ENCODE results near the gene DAPK1. TPM values are rescaled to one million over a fixed set of nuclear protein-coding genes. Genes with fewer than 3 reads are reported as not detected.

The DAPK1 gene
- total RNA-seq (2014; rRNA removed; shearing (Covaris generic)): 17.7 and 25.5 TPM in 2 replicates

DNA sequence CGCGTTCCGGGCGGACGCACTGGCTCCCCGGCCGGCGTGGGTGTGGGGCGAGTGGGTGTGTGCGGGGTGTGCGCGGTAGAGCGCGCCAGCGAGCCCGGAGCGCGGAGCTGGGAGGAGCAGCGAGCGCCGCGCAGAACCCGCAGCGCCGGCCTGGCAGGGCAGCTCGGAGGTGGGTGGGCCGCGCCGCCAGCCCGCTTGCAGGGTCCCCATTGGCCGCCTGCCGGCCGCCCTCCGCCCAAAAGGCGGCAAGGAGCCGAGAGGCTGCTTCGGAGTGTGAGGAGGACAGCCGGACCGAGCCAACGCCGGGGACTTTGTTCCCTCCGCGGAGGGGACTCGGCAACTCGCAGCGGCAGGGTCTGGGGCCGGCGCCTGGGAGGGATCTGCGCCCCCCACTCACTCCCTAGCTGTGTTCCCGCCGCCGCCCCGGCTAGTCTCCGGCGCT lies at the start of gene DAPK1:
TSS of gene DAPK1 (plus strand) at position 264 of the 442 bp plus-strand sequence. CDS start 1,211 bp downstream, outside the sequence.
- DNase-seq (ENCODE audit: low spot score): peak; percentile 31

- DNase-seq (ENCODE audit: low spot score): no peak
These were observed 46.5 kb upstream of the DAPK1 start for GRCh38 chr9:87451149-87451548.

DNA sequence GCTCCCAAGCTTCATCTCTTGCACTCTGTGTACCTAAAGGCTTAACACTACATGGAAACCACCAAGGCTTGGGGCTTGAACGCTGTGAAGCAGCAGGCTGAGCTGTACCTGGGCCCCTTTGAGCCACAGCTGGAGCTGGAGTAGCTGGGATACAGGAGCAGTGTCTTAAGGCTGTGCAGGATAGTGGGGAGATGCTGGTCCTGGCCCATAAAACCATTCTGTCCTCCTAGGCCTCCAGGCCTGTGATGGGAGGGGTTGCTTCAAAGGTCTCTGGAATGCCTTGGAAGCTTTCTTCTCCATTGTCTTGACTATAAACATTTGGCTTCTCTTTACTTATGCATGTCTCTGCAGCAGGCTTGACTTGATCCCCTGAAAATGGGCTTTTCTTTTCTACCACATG lies 42.3 kb upstream of the DAPK1 start:
- no peak for DNase-seq (ENCODE audit: low spot score)

GRCh38 chr9:87461256-87461655 lies 36.4 kb upstream of the DAPK1 start:
- no peak for DNase-seq (ENCODE audit: low spot score)

DNA sequence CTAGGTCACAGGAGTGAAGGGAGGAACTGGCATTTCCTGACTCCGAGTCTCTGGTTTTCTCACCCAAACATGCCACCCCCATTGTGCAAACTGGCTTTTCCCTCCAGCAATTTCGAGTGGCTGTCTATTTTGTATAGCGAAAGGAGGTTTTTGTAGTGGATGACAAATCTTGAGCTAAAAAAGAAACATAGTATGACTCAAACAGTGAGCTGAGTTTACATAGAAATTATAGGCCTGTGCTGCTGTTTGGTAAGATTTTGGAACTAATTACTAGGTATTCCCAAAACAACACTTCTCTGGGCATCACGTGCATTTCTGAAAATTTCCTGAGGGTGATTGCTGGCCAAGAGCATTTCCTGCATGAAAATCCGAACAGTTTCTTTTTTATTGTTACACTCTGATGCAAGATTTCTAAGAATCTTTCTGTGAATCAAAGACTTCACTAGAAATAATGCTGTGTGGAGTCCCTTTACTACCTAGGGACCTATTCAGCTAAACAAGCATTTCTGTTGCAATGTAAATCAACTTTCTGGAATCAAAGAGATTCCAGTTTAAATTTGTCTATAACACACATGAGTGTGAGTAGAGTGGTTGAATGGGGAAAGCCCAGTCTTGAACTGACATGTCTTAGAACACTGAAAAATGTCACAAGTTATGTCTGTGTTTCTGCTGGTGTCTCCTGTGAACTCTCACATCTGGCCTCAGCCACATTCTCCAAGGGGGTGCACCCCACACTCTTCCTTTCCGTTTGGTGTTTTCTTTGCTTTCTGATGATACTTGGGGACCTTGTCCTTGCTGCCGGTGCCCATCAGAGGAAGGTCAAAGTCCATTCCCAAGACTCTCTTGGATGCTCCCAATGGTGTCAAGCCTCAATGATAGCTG lies 33.3 kb upstream of the DAPK1 start:
- DNase-seq (ENCODE audit: low spot score): peak; percentile 50

DNA sequence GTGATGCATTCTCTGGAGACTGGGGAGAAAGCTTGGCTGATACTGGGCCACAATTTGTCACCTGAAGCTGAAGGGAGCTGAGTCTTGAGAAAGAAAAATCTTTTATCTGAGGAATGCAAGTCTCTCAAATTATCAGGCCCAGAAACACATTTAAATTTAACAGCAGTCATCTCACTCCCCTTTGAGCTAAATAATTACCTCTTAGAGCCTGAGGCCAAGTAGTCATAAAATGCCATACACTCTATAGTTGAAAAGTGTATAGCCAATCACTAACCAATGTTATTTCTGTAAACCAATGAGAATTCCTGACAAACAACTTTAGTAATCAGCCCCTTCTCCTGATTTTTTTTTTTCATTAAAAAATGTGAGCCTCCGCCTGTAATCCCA lies 32.7 kb upstream of the DAPK1 start:
- no peak for DNase-seq (ENCODE audit: low spot score)

DNA sequence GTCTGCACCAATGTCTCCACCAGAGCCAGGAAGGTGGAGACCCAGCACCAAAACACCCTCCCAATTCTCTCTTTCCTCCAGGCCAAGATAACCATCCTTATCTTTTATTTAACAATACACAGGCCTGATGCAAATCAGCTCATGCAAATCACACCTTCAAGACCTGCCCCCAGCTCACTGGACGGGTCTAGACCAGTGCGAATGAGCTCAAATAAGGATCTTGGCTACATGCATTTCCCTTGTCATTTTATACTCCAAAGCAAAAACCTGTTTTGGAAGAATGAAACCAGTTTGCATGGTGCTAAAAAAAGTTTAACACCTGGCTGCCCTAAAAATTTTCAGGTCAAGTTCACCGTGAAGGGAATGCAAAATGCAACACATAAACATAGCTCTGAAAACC lies 31.9 kb upstream of the DAPK1 start:
- DNase-seq (ENCODE audit: low spot score): no peak

DNA sequence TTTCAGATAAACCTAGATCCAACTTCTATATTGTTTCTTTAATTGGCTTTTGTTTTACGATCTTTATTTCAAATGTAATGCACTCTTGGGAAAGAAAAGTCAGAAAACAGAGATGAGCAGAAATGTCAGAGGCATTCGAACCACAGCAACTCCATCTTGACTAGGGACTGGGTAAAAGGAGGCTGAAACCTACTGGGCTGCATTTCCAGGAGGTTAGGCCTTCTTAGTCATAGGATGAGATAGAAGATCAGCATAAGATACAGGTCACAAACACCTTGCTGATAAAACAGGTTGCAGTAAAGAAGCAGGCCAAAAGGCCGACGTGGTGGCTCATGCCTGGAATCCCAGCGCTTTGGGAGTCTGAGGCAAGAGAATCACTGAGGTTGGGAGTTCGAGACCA lies 30.5 kb upstream of the DAPK1 start:
- DNase-seq (ENCODE audit: low spot score): no peak

DNA sequence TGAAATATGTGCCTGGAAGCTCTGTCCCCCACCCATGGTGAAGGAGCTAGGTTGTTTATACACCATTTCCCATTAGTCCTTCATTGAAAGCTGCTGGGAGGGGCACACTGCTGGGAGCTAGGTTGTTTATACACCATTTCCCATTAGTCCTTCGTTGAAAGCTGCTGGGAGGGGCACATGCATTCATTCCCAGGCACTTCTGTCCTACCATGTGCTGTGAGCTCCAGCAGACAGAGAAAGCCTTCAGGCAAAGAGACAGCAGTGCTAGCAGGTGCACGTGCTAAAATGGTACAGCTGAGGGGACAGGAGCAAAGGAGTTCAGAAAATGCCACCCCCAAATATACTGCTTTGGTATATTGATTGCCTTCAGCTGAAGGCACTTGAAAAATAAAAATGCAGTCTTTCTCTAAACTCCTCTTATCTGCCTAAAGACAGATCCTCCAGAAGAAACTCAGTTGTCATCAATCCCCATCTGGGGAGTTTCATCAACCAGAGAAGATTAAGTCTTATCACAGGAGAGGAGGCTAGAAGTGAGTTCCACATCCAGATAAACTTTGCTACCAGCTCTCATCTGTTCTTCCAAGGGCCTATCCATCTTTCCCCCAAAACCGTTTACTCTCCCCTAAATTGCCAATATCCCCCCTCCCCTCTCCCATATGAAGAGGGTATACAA lies 27.7 kb upstream of the DAPK1 start:
- no peak for DNase-seq (ENCODE audit: low spot score)

DNA sequence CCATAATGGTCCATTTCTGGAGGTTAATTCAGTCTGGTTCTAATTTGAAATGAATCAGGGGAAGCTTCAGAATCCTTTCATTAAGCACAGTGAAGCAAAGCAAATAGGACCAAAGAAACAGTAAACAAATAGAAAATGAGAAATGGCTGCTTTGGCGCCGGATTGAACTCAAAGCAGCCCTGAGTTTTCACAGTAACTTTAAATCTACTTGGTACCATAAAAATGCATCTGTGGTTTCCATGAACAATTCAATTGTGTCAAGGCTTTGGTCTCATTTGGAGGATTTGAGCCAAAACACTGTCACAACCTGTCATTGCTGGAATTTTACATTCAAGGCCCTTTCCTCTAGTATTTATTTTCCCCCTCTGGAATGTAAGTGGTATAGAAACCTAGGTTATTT lies 25.9 kb upstream of the DAPK1 start:
- DNase-seq (ENCODE audit: low spot score): no peak

- DNase-seq (ENCODE audit: low spot score): no peak
These were observed 22.2 kb upstream of the DAPK1 start for GRCh38 chr9:87475463-87475862.

DNA sequence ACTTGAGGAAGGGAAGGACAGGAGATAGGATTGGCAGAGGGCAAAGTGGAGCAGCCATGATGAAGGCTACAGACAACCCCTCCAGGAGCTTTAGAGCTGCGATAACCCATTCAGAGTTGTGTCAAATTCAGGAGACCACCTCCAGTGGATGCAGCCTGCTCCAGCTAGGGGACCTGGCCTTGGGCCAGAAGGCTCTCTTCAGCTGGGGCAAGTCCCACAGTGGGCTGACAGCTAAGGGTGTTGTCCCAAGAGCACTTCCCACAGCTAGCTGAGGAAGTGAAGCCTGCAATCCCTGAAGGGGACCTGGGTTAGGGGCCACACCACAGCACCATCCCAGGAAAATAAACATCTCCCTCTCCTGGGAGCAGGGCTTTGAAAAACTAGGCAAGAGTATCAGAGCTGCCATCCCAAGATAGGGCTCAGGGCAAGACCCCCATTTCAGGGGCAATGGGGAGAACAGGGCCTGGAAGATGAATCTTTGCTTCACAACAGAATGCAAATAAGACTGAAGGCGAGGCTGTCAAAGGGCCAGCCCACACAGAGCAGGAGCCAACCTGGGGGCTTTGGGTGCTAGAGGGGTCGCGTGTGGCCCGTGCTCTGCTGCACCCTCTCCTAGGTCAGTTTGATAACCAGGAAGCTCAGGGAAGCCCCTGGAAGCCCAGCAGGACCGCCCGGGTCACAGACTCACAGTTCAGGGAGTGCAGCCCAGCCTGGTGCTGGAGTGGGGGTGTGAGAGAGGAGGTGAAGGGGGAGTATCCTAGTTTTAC lies 19.3 kb upstream of the DAPK1 start:
- DNase-seq (ENCODE audit: low spot score): no peak

- peak; percentile 95 for DNase-seq (ENCODE audit: low spot score)
These were observed 17.9 kb upstream of the DAPK1 start for GRCh38 chr9:87479801-87480201.

DNA sequence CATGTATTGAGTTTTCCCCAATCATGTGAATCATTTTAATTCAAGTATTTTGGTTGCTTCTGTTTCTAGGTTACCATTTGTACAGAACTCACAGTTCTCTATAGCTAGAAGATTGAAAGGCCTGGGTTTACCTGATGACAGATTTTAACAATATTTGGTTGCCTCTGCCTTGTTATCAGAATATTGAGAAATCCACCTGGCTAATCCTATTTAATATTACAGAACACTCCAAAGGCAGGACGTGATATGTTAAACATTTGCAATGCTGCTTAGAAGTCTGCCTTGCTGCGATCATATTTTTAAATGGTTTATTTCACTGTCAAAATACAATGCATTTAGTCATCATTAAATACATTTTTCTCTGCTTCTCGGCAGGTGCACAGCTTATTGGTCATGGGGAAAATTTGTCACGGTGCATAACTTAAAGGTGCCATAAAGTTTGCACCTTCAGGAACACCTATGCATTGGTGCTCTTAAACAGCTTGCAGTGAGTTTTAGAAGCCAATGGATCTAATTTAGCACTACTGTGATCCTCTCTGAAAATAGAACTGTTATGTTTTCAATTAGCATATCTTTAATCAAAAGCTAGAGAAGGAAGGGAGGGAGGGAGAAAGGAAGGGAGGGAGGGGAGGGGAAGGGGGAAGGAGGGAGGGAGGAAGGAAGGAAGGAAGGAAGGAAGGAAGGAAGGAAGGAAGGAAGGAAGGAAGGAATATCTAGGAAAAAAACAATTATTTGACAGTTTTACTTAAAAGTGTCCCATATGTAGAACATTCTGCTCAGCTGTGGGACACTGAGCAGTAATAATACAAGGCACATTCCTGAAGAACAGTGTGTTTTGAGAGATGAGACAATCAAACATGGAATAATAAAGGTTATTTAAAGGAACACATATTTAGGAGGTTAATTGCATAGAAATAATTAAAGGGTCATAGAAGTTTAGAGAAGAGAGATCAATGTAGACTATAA lies 15.5 kb upstream of the DAPK1 start:
- DNase-seq (ENCODE audit: low spot score): no peak

- DNase-seq (ENCODE audit: low spot score): no peak
These were observed 7.4 kb upstream of the DAPK1 start for GRCh38 chr9:87490225-87490624.

DNA sequence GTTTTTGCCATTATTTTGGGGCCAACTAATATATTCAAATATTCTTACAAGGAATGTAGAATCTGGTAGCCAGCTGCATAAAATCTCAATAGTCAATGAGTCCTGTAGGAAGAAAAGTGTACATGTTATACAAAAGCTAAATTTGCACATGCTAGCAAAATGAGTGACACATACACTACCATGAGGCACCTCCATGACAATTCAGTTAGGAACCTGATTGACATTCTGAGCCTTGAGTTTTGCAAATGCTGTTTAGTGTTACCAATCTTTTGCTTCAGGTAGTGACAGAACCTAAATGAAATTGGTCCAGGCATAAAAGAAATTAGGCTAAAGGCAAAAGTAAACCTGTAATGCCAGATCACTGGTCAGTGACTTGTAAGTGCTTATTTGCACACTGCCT lies 6.8 kb upstream of the DAPK1 start:
- DNase-seq (ENCODE audit: low spot score): no peak

- no peak for DNase-seq (ENCODE audit: low spot score)
These were observed 6.1 kb upstream of the DAPK1 start for GRCh38 chr9:87491523-87491922.

DNA sequence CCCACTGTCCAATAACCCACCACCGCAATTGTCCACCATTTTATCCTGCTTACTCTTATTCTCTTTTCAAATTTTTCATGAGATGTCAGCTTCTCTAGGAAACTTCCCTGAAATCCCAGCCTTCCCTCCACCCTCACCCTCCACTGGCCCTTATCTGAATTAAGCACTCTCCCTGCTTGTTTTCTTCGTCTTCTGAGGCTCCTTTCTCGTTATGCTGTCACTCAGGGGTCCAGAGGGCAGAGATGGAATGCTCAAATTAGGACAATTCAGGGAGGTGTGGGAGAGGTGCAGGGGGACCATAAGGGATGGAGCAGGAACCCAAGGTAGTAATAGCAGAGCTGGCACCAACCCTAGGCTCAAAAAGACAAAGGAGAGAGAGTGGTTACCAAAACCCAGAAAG lies 5.0 kb upstream of the DAPK1 start:
- no peak for DNase-seq (ENCODE audit: low spot score)

DNA sequence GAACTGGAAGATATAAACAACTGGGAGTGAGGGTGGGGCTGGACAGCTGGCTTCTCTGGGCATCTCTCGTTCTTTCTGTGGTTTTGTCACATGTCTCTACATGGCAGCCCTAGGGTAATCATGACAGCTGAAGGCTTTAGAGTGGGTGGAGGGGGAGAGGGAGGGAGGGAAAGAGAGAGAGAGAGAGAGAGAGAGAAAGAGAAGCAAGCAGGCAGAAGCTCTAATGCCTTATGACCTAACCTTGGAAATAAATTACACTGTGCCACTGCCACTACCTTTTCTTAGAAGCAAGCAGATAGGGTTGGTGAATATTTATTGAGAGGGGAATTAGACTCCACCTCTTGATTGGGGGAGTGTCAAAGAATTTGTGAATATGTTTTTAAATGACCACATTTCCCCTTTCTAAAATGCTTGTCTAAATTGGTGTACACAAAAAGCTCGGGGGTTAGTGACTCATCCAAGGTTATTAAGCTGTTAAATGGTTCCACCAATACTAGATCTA lies 2.6 kb upstream of the DAPK1 start:
- DNase-seq (ENCODE audit: low spot score): peak; percentile 76

DNA sequence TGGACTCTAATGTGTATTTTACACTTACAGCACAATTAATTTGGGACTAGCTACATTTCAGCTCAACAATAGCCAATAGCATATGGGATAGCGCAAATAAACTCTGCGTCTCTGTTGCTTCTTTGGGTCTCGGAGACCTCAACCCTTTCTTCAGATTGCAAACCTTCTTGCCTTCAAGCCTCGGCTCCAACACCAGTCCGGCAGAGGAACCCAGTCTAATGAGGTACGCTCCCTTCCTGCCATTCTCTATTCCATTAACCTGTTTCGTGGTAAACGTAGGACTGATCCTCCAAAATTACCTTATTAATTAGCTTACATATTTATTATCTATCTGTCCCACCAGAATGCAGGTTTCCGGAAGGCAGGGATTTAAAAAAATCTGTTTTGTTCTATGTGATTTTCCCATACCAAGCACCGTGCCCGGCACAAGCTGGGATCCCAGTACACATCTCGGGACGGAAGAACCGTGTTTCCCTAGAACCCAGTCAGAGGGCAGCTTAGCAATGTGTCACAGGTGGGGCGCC lies 525 bp upstream of the DAPK1 start:
- DNase-seq (ENCODE audit: low spot score): no peak

Measured in A172 (cell line).